Measurements from ENCODE around the gene SKIC8.

DNA sequence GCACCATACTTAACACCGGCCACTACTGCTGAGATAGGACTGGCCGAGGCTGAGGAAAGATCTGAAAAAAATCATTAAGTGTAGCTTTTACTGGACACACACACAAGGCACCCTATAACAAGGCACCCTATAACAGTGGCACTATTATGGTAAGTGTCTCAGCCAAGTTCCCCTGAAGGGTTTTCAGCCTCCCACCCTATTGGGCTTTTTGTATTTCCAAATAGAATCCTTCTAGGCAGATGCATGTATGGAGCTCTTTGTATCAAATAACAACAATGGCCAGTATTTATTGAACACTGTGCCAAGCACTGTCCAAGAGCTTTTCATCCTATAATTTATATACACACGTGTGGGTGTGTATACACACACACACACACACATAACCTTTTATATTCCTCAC is 41.7 kb downstream of the SKIC8 start:
- TF ChIP-seq, protein P1, sequence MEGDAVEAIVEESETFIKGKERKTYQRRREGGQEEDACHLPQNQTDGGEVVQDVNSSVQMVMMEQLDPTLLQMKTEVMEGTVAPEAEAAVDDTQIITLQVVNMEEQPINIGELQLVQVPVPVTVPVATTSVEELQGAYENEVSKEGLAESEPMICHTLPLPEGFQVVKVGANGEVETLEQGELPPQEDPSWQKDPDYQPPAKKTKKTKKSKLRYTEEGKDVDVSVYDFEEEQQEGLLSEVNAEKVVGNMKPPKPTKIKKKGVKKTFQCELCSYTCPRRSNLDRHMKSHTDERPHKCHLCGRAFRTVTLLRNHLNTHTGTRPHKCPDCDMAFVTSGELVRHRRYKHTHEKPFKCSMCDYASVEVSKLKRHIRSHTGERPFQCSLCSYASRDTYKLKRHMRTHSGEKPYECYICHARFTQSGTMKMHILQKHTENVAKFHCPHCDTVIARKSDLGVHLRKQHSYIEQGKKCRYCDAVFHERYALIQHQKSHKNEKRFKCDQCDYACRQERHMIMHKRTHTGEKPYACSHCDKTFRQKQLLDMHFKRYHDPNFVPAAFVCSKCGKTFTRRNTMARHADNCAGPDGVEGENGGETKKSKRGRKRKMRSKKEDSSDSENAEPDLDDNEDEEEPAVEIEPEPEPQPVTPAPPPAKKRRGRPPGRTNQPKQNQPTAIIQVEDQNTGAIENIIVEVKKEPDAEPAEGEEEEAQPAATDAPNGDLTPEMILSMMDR (IDR thresholded peaks at IDR 0.05; ENCODE audit: low read length) = no peak
- TF ChIP-seq EZH2 (optimal IDR thresholded peaks at IDR 0.05; ENCODE audit: low read depth, low read length) (no peak), EZH2phosphoT487 (IDR thresholded peaks at IDR 0.05; ENCODE audit: low read length) (no peak)

Measured in MM.1S (cell line).